22Rv1 (cell line): ENCODE measurements around the gene AMZ1.
"Not testable (repeated sequence)": the region's sequence is repeated elsewhere in the genome, so short reads cannot be mapped to it uniquely, and the experiment has no call there.

Experiments
- H3K27ac ChIP-seq: fragments of 450-650 bp; 2 replicates; pipeline ENCODE4 v1.5.1; 2017
- CTCF ChIP-seq: fragments of 450-650 bp; IDR thresholded peaks from 2 replicates; pipeline ENCODE4 v1.5.1; 2017; ENCODE audit warnings: mild to moderate bottlenecking
- ZFX ChIP-seq: fragments of 450-650 bp; IDR thresholded peaks from 2 replicates; pipeline ENCODE4 v1.6.1; 2017; ENCODE audit warnings: antibody characterized with exemption, borderline replicate concordance

The AMZ1 gene

DNA sequence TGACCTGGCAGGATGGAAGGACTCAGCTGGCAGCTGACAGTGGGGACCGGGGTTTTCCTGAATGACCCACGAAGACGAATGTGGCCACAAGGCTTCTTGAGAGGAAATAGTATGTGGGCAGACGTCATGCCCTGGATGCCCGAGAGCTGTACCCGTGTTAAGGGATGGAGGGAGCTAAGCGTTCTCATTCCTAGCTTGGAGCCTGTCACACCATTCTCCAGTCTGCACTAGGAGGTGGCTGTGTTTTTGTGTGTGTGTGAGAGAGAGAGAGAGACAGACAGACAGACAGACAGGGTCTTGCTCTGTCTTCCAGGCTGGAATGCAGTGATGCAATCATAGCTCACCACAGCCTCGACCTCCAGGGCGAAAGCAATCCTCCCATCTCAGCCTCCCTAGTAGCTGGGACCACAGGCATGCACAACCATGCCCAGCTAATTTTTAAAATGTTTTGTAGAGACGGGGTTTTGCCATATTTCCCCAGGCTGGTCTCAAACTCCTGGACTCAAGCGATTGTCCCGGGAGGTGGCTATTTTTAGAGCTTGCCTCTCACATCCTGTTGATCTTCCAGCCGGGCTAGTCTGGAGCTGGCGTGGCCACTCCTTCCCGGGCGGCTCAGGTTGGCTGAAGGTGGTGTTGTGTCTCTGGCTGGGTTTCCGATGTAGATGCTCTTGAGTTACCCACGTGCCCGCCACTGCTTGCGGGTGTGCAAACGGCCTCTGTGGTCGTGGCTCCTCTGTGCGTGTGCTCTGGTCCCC, 2.1 kb downstream of the AMZ1 start:
- TF ChIP-seq CTCF (no peak), ZFX (no peak)
- H3K27ac ChIP-seq = no peak overlapping the region

DNA sequence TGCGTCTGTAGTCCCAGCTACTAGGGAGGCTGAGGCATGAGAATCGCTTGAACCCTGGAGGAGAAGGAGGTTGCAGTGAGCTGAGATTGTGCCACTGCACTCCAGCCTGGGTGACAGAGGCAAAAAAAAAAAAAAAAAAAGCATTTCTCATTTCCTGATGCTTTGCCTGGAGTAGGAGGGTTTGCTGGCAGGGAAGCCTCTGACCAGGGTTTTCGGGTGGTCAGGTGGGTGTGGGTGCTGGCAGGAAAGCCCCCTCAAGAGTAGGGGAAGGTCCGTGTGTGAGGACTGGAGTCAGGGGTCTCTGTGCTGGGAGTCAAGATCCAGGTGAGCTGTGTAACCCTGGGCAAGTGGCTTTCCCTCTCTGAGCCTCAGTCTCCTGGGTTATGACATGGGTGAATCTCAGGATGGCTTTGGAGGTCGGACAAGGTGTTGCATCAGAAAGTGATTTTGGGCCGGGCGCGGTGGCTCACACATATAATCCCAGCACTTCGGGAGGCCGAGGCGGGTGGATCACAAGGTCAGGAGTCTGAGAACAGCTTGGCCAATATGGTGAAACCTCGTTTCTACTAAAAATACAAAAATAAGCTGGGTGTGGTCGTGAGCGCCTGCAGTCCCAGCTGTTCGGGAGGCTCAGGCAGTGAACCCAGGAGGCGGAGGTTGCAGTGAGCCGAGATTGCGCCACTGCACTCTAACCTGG, 3.2 kb downstream of the AMZ1 start:
- no peak overlapping the region for H3K27ac ChIP-seq
- TF ChIP-seq CTCF (no peak), ZFX (no peak)

GRCh38 chr7:2691932-2692439, 4.0 kb downstream of the AMZ1 start:
- H3K27ac ChIP-seq = not testable (repeated sequence)

DNA sequence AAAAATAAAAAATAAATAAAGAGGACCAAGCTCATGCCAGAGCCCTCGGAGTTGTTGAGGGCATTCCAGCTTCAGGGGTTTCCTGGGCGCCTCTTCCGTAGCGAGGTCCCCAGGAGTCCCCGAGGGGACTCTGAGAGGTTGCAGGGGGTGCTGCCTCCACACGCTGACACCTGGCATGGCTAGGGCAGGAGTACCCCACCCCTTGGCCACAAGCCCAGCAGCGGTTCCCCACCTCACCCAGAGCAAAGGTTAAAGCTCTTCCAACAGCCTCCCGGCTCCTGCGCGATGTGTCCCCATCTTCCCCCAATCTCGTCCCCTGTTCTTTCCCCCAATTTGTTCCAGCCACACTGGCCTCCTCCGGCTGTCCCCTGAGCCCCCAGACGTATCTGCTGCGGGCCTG, 4.5 kb downstream of the AMZ1 start:
- TF ChIP-seq CTCF (no peak), ZFX (no peak)
- no peak overlapping the region for H3K27ac ChIP-seq

GRCh38 chr7:2693420-2694121, 5.6 kb downstream of the AMZ1 start:
- H3K27ac ChIP-seq = not testable (repeated sequence)

- not testable (repeated sequence) for H3K27ac ChIP-seq
Observed at GRCh38 chr7:2694122-2694436, 6.1 kb downstream of the AMZ1 start.

GRCh38 chr7:2698581-2699288, 10.7 kb downstream of the AMZ1 start:
- H3K27ac ChIP-seq = no peak overlapping the region
- no peak for TF ChIP-seq CTCF
- TF ChIP-seq ZFX = no peak

DNA sequence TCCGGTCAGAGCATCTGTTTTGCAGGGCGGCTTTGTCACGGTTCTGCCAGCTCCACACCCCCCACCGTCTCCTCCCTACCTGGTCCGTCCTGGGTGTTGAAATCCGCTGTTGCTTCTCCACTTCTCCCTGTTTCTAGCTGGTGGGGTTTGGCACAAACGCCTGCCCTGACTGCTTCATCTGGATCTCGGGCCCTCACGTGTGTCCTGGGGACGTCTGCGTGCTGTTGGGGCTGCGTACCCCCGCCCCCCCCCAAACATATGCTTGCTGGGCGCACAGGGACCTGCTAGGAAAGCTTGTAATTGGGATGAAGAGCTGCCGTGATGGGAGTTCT, 11.3 kb downstream of the AMZ1 start:
- no peak for TF ChIP-seq ZFX
- no peak overlapping the region for H3K27ac ChIP-seq

- no peak overlapping the region for H3K27ac ChIP-seq
- TF ChIP-seq ZFX = no peak
- TF ChIP-seq CTCF = no peak
Observed at GRCh38 chr7:2700141-2700850, 12.3 kb downstream of the AMZ1 start.
